ENCODE measurements around the gene NELL1. TPM values are rescaled to one million over a fixed set of nuclear protein-coding genes. Genes with fewer than 3 reads are reported as not detected.
A peak's percentile ranks its signal among the peaks of the same experiment; 100 is the strongest.

Gene NELL1
- total and polyA plus RNA-seq, 2 donors from 2014 or later: 0.31 to 14.8 TPM

DNA sequence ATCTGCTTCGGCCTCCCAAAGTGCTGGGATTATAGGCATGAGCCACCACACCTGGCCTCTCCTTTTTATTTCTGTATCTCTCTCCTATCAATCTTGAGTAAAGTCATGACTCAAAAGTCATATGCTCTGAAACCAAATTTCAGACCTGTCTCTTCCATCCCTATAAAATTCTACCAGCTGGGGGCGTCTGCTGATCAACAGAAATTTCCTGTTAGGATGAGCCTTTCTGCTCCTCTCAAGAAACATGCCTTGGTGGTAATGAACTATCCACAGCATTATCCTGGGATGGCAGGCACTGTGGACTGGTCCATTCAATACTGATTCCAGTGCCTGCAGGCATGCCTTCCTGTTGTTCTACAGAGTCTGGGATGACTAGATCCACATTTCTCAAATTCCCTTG is 472.6 kb downstream of the NELL1 start:
- H3K9ac ChIP-seq (ENCODE audit: low read length in 3 of 3): no peak overlapping the region
- H3K9me3 ChIP-seq (ENCODE audit: control insufficient read depth in 2 of 3, insufficient read depth in 1 of 3, low read length in 3 of 3): no peaks in the 10 kb centered on the region
- H3K36me3 ChIP-seq (ENCODE audit: control insufficient read depth in 2 of 3, insufficient read depth in 3 of 3, low read length in 3 of 3): no peaks in the 10 kb centered on the region
- no peak for DNase-seq
- intact Hi-C loops (cut with DNase I): no loop called here
- TF ChIP-seq, protein P1, sequence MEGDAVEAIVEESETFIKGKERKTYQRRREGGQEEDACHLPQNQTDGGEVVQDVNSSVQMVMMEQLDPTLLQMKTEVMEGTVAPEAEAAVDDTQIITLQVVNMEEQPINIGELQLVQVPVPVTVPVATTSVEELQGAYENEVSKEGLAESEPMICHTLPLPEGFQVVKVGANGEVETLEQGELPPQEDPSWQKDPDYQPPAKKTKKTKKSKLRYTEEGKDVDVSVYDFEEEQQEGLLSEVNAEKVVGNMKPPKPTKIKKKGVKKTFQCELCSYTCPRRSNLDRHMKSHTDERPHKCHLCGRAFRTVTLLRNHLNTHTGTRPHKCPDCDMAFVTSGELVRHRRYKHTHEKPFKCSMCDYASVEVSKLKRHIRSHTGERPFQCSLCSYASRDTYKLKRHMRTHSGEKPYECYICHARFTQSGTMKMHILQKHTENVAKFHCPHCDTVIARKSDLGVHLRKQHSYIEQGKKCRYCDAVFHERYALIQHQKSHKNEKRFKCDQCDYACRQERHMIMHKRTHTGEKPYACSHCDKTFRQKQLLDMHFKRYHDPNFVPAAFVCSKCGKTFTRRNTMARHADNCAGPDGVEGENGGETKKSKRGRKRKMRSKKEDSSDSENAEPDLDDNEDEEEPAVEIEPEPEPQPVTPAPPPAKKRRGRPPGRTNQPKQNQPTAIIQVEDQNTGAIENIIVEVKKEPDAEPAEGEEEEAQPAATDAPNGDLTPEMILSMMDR (IDR thresholded peaks at IDR 0.05; ENCODE audit: borderline replicate concordance, extremely low read depth, insufficient read depth): peak; percentile 21
- FAIRE-seq: no peak
- no peak overlapping the region for H3K4me3 ChIP-seq (ENCODE audit: low read length in 3 of 3)
- no peak overlapping the region for H3K27ac ChIP-seq (ENCODE audit: low read depth in 2 of 2, low read length in 2 of 2)
- no peaks in the 10 kb centered on the region for H3K27me3 ChIP-seq (ENCODE audit: control insufficient read depth, insufficient read depth, low read length)
- H3K4me1 ChIP-seq (ENCODE audit: control insufficient read depth in 2 of 3, insufficient read depth in 2 of 3, low read depth in 1 of 3, low read length in 3 of 3): no peaks in the 10 kb centered on the region

DNA sequence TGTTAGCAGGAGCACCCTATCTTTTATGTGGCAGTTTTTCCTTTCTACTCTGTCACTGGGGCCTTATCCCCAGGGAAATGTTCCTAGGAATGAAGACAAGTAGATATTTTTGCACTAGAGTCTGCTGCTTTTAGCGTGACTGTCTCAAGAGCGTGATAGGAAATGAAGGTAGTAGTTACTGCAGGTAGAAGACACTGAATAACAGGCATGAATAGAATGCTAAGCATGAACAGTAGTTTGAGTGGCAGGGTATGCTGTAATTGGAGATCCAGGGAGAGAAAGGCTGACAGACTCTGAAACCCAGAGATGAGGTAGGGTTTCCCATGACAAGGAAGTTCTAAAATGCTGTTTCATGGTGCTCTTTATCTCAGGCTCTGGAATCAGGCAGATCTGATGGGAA is 475.1 kb downstream of the NELL1 start:
- intact Hi-C loops (cut with DNase I): no loop called here
- no peak overlapping the region for H3K9ac ChIP-seq (ENCODE audit: low read length in 3 of 3)

DNA sequence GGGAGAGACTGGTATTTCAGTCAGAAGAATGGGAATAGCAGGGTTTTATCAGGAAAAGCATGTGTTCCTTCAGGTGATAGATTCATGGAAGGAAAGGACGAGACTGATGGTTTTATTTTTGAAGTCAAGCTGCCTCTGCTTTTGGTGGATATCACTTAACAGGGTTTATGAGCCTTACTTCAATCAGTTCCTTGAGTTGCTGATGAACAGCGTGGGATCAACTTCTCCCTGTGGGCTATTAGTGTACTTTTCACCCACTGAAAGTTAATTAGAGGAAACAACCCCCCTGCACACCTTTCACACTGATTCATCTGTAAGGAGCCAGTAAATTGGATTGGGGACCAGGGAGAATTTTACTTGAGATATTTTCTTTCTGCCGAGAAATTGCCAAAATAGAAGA is 479.0 kb downstream of the NELL1 start:
- peak in 3 of 5 donors; percentile 40 to 80 (median 79) for DNase-seq
- intact Hi-C loops (cut with DNase I): no loop called here
- H3K27me3 ChIP-seq (ENCODE audit: control insufficient read depth, insufficient read depth, low read length): no peaks in the 10 kb centered on the region
- H3K9me3 ChIP-seq (ENCODE audit: control insufficient read depth in 2 of 3, insufficient read depth in 1 of 3, low read length in 3 of 3): no peaks in the 10 kb centered on the region
- no peak overlapping the region for H3K4me3 ChIP-seq (ENCODE audit: low read length in 3 of 3)
- no peak overlapping the region for H3K9ac ChIP-seq (ENCODE audit: low read length in 3 of 3)
- TF ChIP-seq, protein P1 (IDR thresholded peaks at IDR 0.05; ENCODE audit: borderline replicate concordance, extremely low read depth, insufficient read depth): no peak
- no peak overlapping the region for H3K27ac ChIP-seq (ENCODE audit: low read depth in 2 of 2, low read length in 2 of 2)
- H3K36me3 ChIP-seq (ENCODE audit: control insufficient read depth in 2 of 3, insufficient read depth in 3 of 3, low read length in 3 of 3): no peaks in the 10 kb centered on the region
- FAIRE-seq: no peak
- no peaks in the 10 kb centered on the region for H3K4me1 ChIP-seq (ENCODE audit: control insufficient read depth in 2 of 3, insufficient read depth in 2 of 3, low read depth in 1 of 3, low read length in 3 of 3)

More for the DNA sequence above, 475.1 kb downstream of the NELL1 start:
- Histone ChIP-seq H3K9me3 (ENCODE audit: control insufficient read depth in 2 of 3, insufficient read depth in 1 of 3, low read length in 3 of 3) (no peaks in the 10 kb centered on the region), H3K4me3 (ENCODE audit: low read length in 3 of 3) (no peak overlapping the region), H3K36me3 (ENCODE audit: control insufficient read depth in 2 of 3, insufficient read depth in 3 of 3, low read length in 3 of 3) (no peaks in the 10 kb centered on the region), H3K4me1 (ENCODE audit: control insufficient read depth in 2 of 3, insufficient read depth in 2 of 3, low read depth in 1 of 3, low read length in 3 of 3) (no peaks in the 10 kb centered on the region), H3K27ac (ENCODE audit: low read depth in 2 of 2, low read length in 2 of 2) (no peak overlapping the region), H3K27me3 (ENCODE audit: control insufficient read depth, insufficient read depth, low read length) (no peaks in the 10 kb centered on the region)
- no peak for FAIRE-seq
- TF ChIP-seq, protein P1 (IDR thresholded peaks at IDR 0.05; ENCODE audit: borderline replicate concordance, extremely low read depth, insufficient read depth): no peak
- DNase-seq: peak in 2 of 5 donors; percentile 25 to 27

DNA sequence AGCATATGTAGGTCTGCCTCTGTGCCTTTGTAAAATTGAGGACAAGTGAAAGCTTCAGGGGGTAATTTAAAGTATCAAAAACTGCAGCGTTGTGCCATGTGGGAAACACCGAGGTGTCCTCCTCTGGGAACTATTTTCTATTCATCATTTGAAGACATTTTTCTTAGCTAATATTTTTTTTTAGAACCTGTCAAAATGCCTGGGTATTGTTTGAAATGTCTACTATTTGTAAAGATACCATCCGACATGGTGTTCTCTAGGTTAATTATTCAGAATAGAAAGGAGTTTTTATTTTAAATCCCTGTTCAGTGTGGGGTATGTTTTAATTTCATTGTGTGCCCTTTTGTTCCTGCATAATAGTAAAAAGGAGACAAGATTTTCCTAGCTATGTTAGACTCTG is 490.8 kb downstream of the NELL1 start:
- DNase-seq: no peak
- FAIRE-seq: no peak
- TF ChIP-seq, protein P1 (IDR thresholded peaks at IDR 0.05; ENCODE audit: borderline replicate concordance, extremely low read depth, insufficient read depth): no peak
- Histone ChIP-seq H3K27me3 (ENCODE audit: control insufficient read depth, insufficient read depth, low read length) (no peaks in the 10 kb centered on the region), H3K4me1 (ENCODE audit: control insufficient read depth in 2 of 3, insufficient read depth in 2 of 3, low read depth in 1 of 3, low read length in 3 of 3) (no peaks in the 10 kb centered on the region), H3K36me3 (ENCODE audit: control insufficient read depth in 2 of 3, insufficient read depth in 3 of 3, low read length in 3 of 3) (no peaks in the 10 kb centered on the region), H3K9ac (ENCODE audit: low read length in 3 of 3) (no peak overlapping the region), H3K4me3 (ENCODE audit: low read length in 3 of 3) (no peak overlapping the region), H3K27ac (ENCODE audit: low read depth in 2 of 2, low read length in 2 of 2) (no peak overlapping the region), H3K9me3 (ENCODE audit: control insufficient read depth in 2 of 3, insufficient read depth in 1 of 3, low read length in 3 of 3) (no peaks in the 10 kb centered on the region)
- intact Hi-C loops (cut with DNase I): no loop called here

Measured in kidney (tissue), 14 donors.